ENCODE results near the gene KLF16.

KLF16 gene

GRCh38 chr19:1855040-1855827 lies 8.1 kb downstream of the KLF16 start:
- DNase-seq (ENCODE audit: low spot score), result peak; percentile 96

- no peak for DNase-seq (ENCODE audit: low spot score)
Measured at GRCh38 chr19:1854542-1855039, 8.8 kb downstream of the KLF16 start.

- DNase-seq (ENCODE audit: low spot score), result no peak
Measured at GRCh38 chr19:1854039-1854541, 9.3 kb downstream of the KLF16 start.

- DNase-seq (ENCODE audit: low spot score), result peak; percentile 87
Measured at GRCh38 chr19:1853295-1854038, 9.9 kb downstream of the KLF16 start.

DNA sequence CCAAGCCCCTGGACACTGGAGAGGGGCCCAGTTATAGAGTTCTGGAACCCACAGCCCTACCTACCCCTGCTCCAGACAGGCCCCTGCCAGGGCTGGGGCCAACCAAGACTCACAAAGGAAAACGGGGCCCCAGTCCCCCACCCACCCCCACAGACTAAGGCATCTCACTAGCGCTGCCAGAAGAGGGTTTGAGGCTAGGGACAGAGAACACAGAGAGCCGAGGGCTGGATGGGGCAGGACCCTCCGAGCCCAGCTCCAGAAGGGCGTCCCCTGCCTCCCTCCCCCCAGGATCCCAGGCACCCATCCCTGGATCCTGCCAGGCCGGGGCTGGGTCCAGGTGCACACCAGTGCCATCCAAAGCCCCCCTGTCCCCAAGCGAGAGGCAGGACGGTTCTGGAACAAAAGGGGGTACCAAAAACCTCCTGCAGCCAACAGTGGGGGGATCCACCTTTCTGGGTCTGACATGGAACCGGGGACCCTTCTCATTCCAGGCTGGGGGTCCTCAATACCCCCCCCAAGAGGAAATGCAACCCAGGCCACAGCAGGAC lies 10.7 kb downstream of the KLF16 start:
- DNase-seq (ENCODE audit: low spot score), result no peak

- DNase-seq (ENCODE audit: low spot score), result no peak
Measured at GRCh38 chr19:1851654-1852580, 11.5 kb downstream of the KLF16 start.

GRCh38 chr19:1850809-1851653 lies 12.3 kb downstream of the KLF16 start:
- DNase-seq (ENCODE audit: low spot score), result no peak

DNA sequence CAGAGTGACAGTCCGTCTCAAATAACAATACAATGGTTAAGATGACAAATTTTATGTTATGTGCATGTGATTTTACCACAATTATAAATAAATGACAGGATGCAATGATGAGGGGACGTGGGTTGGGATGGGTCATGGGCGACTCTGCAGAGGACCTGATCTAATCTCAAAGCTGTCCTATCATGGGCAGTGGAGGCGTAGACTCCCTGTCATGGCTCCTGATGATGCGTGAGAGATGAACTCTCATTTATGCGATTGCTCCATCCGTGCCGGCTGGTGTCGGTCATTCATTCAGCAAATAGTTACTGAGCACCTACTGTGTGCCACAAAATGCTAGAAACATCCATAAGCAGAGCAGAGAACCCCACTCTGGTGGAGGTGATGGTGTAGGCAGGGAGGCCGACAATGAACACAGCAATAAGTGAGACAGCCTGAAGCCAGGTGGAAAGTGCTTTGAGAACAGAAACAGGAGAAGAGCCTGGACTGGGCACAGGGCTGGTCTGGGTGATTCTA lies 13.4 kb downstream of the KLF16 start:
- DNase-seq (ENCODE audit: low spot score), result no peak

GRCh38 chr19:1849132-1849474 lies 14.3 kb downstream of the KLF16 start:
- no peak for DNase-seq (ENCODE audit: low spot score)

- DNase-seq (ENCODE audit: low spot score), result peak; percentile 94
Measured at GRCh38 chr19:1848399-1849131, 14.8 kb downstream of the KLF16 start, which contains the start of gene REXO1. Gene REXO1, minus strand, starts transcription at chr19:1848483. Its CDS starts 125 bp downstream, at chr19:1848358.

GRCh38 chr19:1847684-1848398 lies 15.5 kb downstream of the KLF16 start:
- no peak for DNase-seq (ENCODE audit: low spot score)

- no peak for DNase-seq (ENCODE audit: low spot score)
Measured at GRCh38 chr19:1847348-1847683, 16.1 kb downstream of the KLF16 start.

- DNase-seq (ENCODE audit: low spot score), result no peak
Measured at GRCh38 chr19:1846517-1847204, 16.7 kb downstream of the KLF16 start.

- no peak for DNase-seq (ENCODE audit: low spot score)
Measured at GRCh38 chr19:1845642-1846041, 17.7 kb downstream of the KLF16 start.

- DNase-seq (ENCODE audit: low spot score), result no peak
Measured at GRCh38 chr19:1845125-1845515, 18.3 kb downstream of the KLF16 start.

- no peak for DNase-seq (ENCODE audit: low spot score)
Measured at GRCh38 chr19:1844513-1845124, 18.8 kb downstream of the KLF16 start.

DNA sequence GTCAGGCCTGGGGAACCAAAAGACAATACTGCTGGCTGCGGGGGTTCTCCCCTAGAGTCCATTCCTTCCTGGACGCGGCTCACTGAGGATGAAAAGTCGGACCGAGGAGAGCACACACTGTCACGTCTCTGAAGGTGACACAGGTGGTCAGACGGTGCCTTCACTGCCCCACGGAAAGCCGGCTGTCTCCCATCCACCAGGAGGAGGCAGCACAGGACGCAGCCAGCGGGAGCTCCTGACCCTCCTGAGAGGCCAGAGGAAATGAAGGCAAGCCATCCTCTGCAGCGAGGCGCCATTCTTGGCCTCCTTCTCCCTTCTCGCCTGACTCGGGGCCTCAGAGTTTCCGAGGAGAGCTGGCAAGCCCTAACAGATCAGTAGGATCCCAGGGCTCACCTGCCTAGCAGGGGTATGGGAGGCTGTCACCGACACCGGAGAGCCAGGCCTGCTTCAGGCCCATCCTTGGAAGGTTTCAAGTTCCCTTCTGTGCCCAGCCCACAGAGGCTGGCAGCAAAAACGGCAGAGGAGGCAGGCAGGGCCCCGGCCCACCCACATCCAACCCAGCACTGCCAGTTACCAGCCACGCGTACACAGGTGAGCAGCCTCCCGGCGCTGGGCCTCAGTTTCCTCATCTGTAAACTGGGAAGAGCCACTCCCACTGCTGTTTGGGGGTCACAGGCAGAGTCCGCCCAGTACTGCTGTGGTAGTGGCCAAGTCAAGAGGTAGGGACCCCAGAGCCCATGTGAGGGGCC lies 19.6 kb downstream of the KLF16 start:
- DNase-seq (ENCODE audit: low spot score), result no peak

Measured in D341Med (cell line).